HepG2 (cell line): ENCODE results near the gene COMMD7. TPM values are rescaled to one million over a fixed set of nuclear protein-coding genes. Genes with fewer than 3 reads are reported as not detected.
A peak's percentile ranks its signal among the peaks of the same experiment; 100 is the strongest.

Experiments
- ATAC-seq: fragments of 200-7000 bp; cut with Tn5 transposase; 3 replicates; pipeline ENCODE4 v1.9.1; 2020; ENCODE audit warnings: mild to moderate bottlenecking, moderate library complexity
- BruUV-seq: library from RNA; stranded (reverse); fragments of 400-500 nt; replicated peaks from 2 replicates; lab custom pipeline; 2021; lab: Mats Ljungman, UMichigan
- CTCF ChIA-PET: fragments of 300-600 bp; formaldehyde crosslinking; extraction: SDS; loops from one replicate; lab custom pipeline; 2021; ENCODE audit warnings: low total read pairs, inconsistent platforms, low intra/inter-chr PET ratio; lab: Yijun Ruan, JAX
- POLR2A ChIA-PET: fragments of 350-600 bp; sonication (Branson Sonifier 250); formaldehyde crosslinking; loops from one replicate; lab custom pipeline; 2020; ENCODE audit warnings: antibody characterized with exemption, inconsistent platforms; lab: Yijun Ruan, JAX
- DNase-seq: peaks from one replicate; pipeline ENCODE4 v3.0.0-alpha.2; 2015; ENCODE audit warnings: low spot score
- FAIRE-seq: peaks from 3 replicates; lab custom pipeline; 2011; peaks lifted over from hg19 to GRCh38; lab: Jason Lieb, UNC
- H2AFZ ChIP-seq: one replicate; pipeline ENCODE4 v1.6.1; 2011; ENCODE audit warnings: low read length, inconsistent platforms
- H3K27ac ChIP-seq: fragments of 300-600 bp; 3 replicates; pipeline ENCODE4 v1.8.0; 2011; ENCODE audit warnings: mixed run types, mild to moderate bottlenecking, mixed read lengths, low read length, inconsistent platforms; ENCODE audit not compliant: insufficient read depth; ENCODE audit errors: extremely low read length
- H3K27me3 ChIP-seq, 2 experiments: fragments of 200-600 bp in 1 of 2; 2 replicates in 1 of 2; 3 replicates in 1 of 2; pipeline versions ENCODE4 v1.6.0 to v1.8.0; 2011; ENCODE audit warnings: low read length in 2 of 2, mild to moderate bottlenecking in 2 of 2, moderate library complexity in 2 of 2, inconsistent platforms in 1 of 2; ENCODE audit not compliant: insufficient read depth in 2 of 2, control insufficient read depth in 1 of 2
- H3K36me3 ChIP-seq, 2 experiments: fragments of 200-600 bp in 1 of 2; replicated peaks in 1 of 2; 2 replicates in 1 of 2; 3 replicates in 1 of 2; pipeline versions ENCODE4 v1.5.1 to v1.8.0; 2011; ENCODE audit warnings: low read length in 2 of 2, inconsistent platforms in 1 of 2; ENCODE audit not compliant: insufficient read depth in 2 of 2, control insufficient read depth in 1 of 2
- H3K4me1 ChIP-seq: 2 replicates; pipeline ENCODE4 v1.5.1; 2012; ENCODE audit warnings: low read length, inconsistent platforms; ENCODE audit not compliant: insufficient read depth
- H3K4me2 ChIP-seq: 2 replicates; pipeline ENCODE4 v1.6.0; 2011; ENCODE audit warnings: low read depth, low read length, inconsistent platforms
- H3K4me3 ChIP-seq, 3 experiments: fragments of 200-600 bp in 1 of 3; sonication (generic), shearing (Covaris generic) in 1 of 3; replicated peaks in 1 of 3; 2 replicates each; pipeline ENCODE4 v1.5.1; 2011 to 2016; ENCODE audit warnings: low read length in 3 of 3, inconsistent platforms in 2 of 3, low read depth in 2 of 3, mild to moderate bottlenecking in 2 of 3, control low read depth in 1 of 3, mixed read lengths in 1 of 3; ENCODE audit not compliant: insufficient read depth in 1 of 3
- H3K79me2 ChIP-seq: one replicate; pipeline ENCODE4 v1.6.1; 2011; ENCODE audit warnings: low read length, inconsistent platforms; ENCODE audit not compliant: insufficient read depth
- H3K9ac ChIP-seq: 2 replicates; pipeline ENCODE4 v1.6.0; 2011; ENCODE audit warnings: mild to moderate bottlenecking, low read depth, low read length, inconsistent platforms; ENCODE audit not compliant: insufficient read depth
- H3K9me3 ChIP-seq: 2 replicates; pipeline ENCODE4 v1.5.1; 2012; ENCODE audit warnings: mild to moderate bottlenecking, low read length
- H4K20me1 ChIP-seq: 2 replicates; pipeline ENCODE4 v1.6.0; 2011; ENCODE audit warnings: inconsistent platforms, mild to moderate bottlenecking, low read length, moderate library complexity; ENCODE audit not compliant: insufficient read depth
- BHLHE40 ChIP-seq: IDR thresholded peaks from 2 replicates; pipeline ENCODE4 v1.6.1; 2011; ENCODE audit warnings: low read length, improper control_type of control experiment
- CREBL2 ChIP-seq: sonication (generic); formaldehyde crosslinking; IDR thresholded peaks from 2 replicates; pipeline ENCODE4 v1.8.1; 2023; ENCODE audit warnings: missing genetic modification reagents, mild to moderate bottlenecking, borderline replicate concordance
- ETV5 ChIP-seq: IDR thresholded peaks from 2 replicates; pipeline ENCODE4 v1.6.1; 2018; ENCODE audit warnings: missing biosample characterization, missing genetic modification reagents, inconsistent platforms, borderline replicate concordance
- HMGXB4 ChIP-seq, 2 experiments: sonication (generic) in 1 of 2; formaldehyde crosslinking in 1 of 2; IDR thresholded peaks; 2 replicates each; pipeline versions ENCODE4 v1.4.0 to v1.6.1; 2018 to 2020; ENCODE audit warnings: missing genetic modification reagents in 2 of 2, borderline replicate concordance in 1 of 2, low read depth in 1 of 2, mild to moderate bottlenecking in 1 of 2, missing biosample characterization in 1 of 2
- KDM2A ChIP-seq: sonication (generic); formaldehyde crosslinking; IDR thresholded peaks from 2 replicates; pipeline ENCODE4 v1.4.0; 2020; ENCODE audit warnings: low read depth, missing genetic modification reagents, borderline replicate concordance
- NRL ChIP-seq: sonication (generic); formaldehyde crosslinking; IDR thresholded peaks from 2 replicates; pipeline ENCODE4 v1.5.0; 2020; ENCODE audit warnings: missing genetic modification reagents, mild to moderate bottlenecking, moderate library complexity, borderline replicate concordance
- PLSCR1 ChIP-seq: sonication (generic); formaldehyde crosslinking; IDR thresholded peaks from 2 replicates; pipeline ENCODE4 v1.5.0; 2020; ENCODE audit warnings: missing genetic modification reagents, mild to moderate bottlenecking, borderline replicate concordance
- REST ChIP-seq, 2 experiments: IDR thresholded peaks; 2 replicates each; pipeline ENCODE4 v1.6.1; 2011 to 2012; ENCODE audit warnings: low read length in 2 of 2, borderline replicate concordance in 1 of 2, low read depth in 1 of 2, mild to moderate bottlenecking in 1 of 2, moderate library complexity in 1 of 2
- SKI ChIP-seq: fragments of 450-650 bp; IDR thresholded peaks from one replicate; pipeline ENCODE4 v1.6.1; 2018; ENCODE audit warnings: mild to moderate bottlenecking; ENCODE audit not compliant: partially characterized antibody
- SP5 ChIP-seq: IDR thresholded peaks from 2 replicates; pipeline ENCODE4 v1.6.1; 2016; ENCODE audit warnings: low read depth, borderline replicate concordance
- ZBTB37 ChIP-seq: sonication (generic); formaldehyde crosslinking; IDR thresholded peaks from 2 replicates; pipeline ENCODE4 v1.4.0; 2020; ENCODE audit warnings: mild to moderate bottlenecking, missing genetic modification reagents
- ZIK1 ChIP-seq: sonication (generic); formaldehyde crosslinking; IDR thresholded peaks from 2 replicates; pipeline ENCODE4 v1.5.0; 2020; ENCODE audit warnings: mild to moderate bottlenecking, low read depth, missing genetic modification reagents, borderline replicate concordance
- ZNF33B ChIP-seq: sonication (generic); formaldehyde crosslinking; IDR thresholded peaks from 2 replicates; pipeline ENCODE4 v1.5.1; 2020; ENCODE audit warnings: mild to moderate bottlenecking, missing genetic modification reagents
- ZNF510 ChIP-seq: sonication (generic); formaldehyde crosslinking; IDR thresholded peaks from 2 replicates; pipeline ENCODE4 v1.4.0; 2020; ENCODE audit warnings: low read depth, mild to moderate bottlenecking, missing genetic modification reagents
- ZNF629 ChIP-seq: sonication (generic); formaldehyde crosslinking; conservative IDR thresholded peaks from 2 replicates; pipeline ENCODE4 v1.5.0; 2020; ENCODE audit warnings: missing genetic modification reagents
- ZNF709 ChIP-seq: sonication (generic); formaldehyde crosslinking; IDR thresholded peaks from 2 replicates; pipeline ENCODE4 v1.5.0; 2020; ENCODE audit warnings: mild to moderate bottlenecking, missing genetic modification reagents
- ZNF768 ChIP-seq: sonication (generic); formaldehyde crosslinking; IDR thresholded peaks from 2 replicates; pipeline ENCODE4 v1.4.0; 2020; ENCODE audit warnings: missing genetic modification reagents
- WGBS: methylation state at CpG from one replicate; pipeline ENCODE4 v1.1.6; 2017; ENCODE audit warnings: low lambda C conversion rate; 5-methylcytosine and 5-hydroxymethylcytosine counted together
- in situ Hi-C: cut with HindIII; loops from 2 replicates; pipeline ENCODE4 v1.10.0; 2017; ENCODE audit warnings: low pct_unique_long_range_greater_than_20kb; ENCODE audit not compliant: extremely low pct_ligation_motif_present
- intact Hi-C: fragments of 100-400 bp; cut with micrococcal nuclease; formaldehyde crosslinking; loops from one replicate; pipeline ENCODE4 v1.10.0; 2022; ENCODE audit not compliant: unreplicated experiment
- polyA plus RNA-seq, 8 experiments: library from polyadenylated mRNA; depleted of rRNA in 3 of 8; stranded (reverse) in 7 of 8; unstranded in 1 of 8; fragments of >200 nt; fragmentation: Illumina TruSeq in 4 of 8; extraction: Trizol in 4 of 8; gene quantifications; 2 replicates each; pipeline versions ENCODE4 v1.2.1 to v1.2.3, GENCODE V29; 2011 to 2016; ENCODE audit warnings: low read depth in 4 of 8, missing spikeins in 1 of 8, mixed read lengths in 1 of 8; ENCODE audit not compliant: insufficient read depth in 1 of 8
- total RNA-seq, 5 experiments: library from RNA; depleted of rRNA; stranded (reverse); fragments of >200 nt; fragmentation: Illumina TruSeq; extraction: Trizol; gene quantifications; 2 replicates each; pipeline ENCODE4 v1.2.3, GENCODE V29; 2016; ENCODE audit warnings: low read depth in 1 of 5

COMMD7 gene
- total and polyA plus RNA-seq, 2 of the 13 experiments (the other 11 are each of a cell fraction or from before 2014, with no cell fraction given): 42.1 to 53.3 TPM

GRCh38 chr20:32678948-32679347 lies 64.3 kb downstream of the COMMD7 start:
- no peak overlapping the region for H3K27ac ChIP-seq
- TF ChIP-seq SP5 (CRISPR knock-in tag): no peak
- no peak for TF ChIP-seq BHLHE40
- no peak for TF ChIP-seq PLSCR1 (CRISPR knock-in tag)
- TF ChIP-seq NRL (CRISPR knock-in tag): no peak
- peak; percentile 78 for TF ChIP-seq ZNF629 (CRISPR knock-in tag)
- TF ChIP-seq ZNF768 (CRISPR knock-in tag): 0 out of 2 replicates have a peak, but pooled peaks have one; percentile 18
- no peak for TF ChIP-seq ZNF33B (CRISPR knock-in tag)
- TF ChIP-seq SKI: no peak
- no peak for TF ChIP-seq ZNF709 (CRISPR knock-in tag)
- no peak for TF ChIP-seq ETV5
- TF ChIP-seq REST (IDR thresholded peaks at IDR 0.05; ENCODE audit: borderline replicate concordance in 1 of 2, low read depth in 1 of 2, low read length in 2 of 2): no peak
- no peak for TF ChIP-seq ZBTB37 (CRISPR knock-in tag)
- TF ChIP-seq KDM2A (CRISPR knock-in tag): peak; percentile 19; the same call in 1 of the 2 replicates
- no peak for TF ChIP-seq CREBL2 (CRISPR knock-in tag)
- no peak for TF ChIP-seq ZIK1 (CRISPR knock-in tag)
- no peak for TF ChIP-seq HMGXB4 (CRISPR knock-in tag; IDR thresholded peaks at IDR 0.05; ENCODE audit: borderline replicate concordance in 1 of 2, low read depth in 1 of 2)
- no peak for TF ChIP-seq ZNF510 (CRISPR knock-in tag)
- WGBS: 45% methylated on average over 6 of the region's 6 CpGs
- H3K4me3 ChIP-seq: no peak overlapping the region
- no peak overlapping the region for H3K4me2 ChIP-seq
- no peaks in the 10 kb centered on the region for H3K36me3 ChIP-seq
- intact Hi-C loops (no loop called here), in situ Hi-C loops (no loop called here)
- no peaks in the 10 kb centered on the region for H3K27me3 ChIP-seq
- ChIA-PET POLR2A (no interaction called here), CTCF (interaction anchor here (1.2 kb wide), 1 partner anchor 101 kb away, joined by 4 read pairs; no protein-coding TSS in a partner anchor)
- no peaks in the 10 kb centered on the region for H4K20me1 ChIP-seq
- no peak overlapping the region for H2AFZ ChIP-seq
- H3K79me2 ChIP-seq: no peaks in the 10 kb centered on the region
- no TSS peak for BruUV-seq
- no peak for ATAC-seq
- H3K9me3 ChIP-seq: no peaks in the 10 kb centered on the region
- no peak for FAIRE-seq
- no peak for DNase-seq
- no peak overlapping the region for H3K9ac ChIP-seq
- peaks cover 89% of the 10 kb centered on the region for H3K4me1 ChIP-seq
